Spleen (tissue), 11 donors: Measurements from ENCODE around the gene TFRC. TPM values are rescaled to one million over a fixed set of nuclear protein-coding genes. Genes with fewer than 3 reads are reported as not detected.

Experiments used
- DNase-seq: peaks from one replicate; pipeline ENCODE4 v3.0.0-alpha.2; 2020
- H3K27ac ChIP-seq, 8 donors: fragments of 200-600 bp; sonication (generic) in 7 of 8; 1 replicate in 4 of 8; 2 replicates in 4 of 8; pipeline versions ENCODE4 v1.5.0 to v1.8.0; 2016 to 2021; ENCODE audit warnings: inconsistent platforms in 4 of 8, mild to moderate bottlenecking in 4 of 8, moderate library complexity in 1 of 8
- H3K27me3 ChIP-seq, 7 donors: fragments of 200-600 bp; sonication (generic) in 6 of 7; replicated peaks in 1 of 7; 1 replicate in 4 of 7; 2 replicates in 3 of 7; pipeline versions ENCODE4 v1.5.0 to v1.8.0; 2016 to 2021; ENCODE audit warnings: inconsistent platforms in 3 of 7, mild to moderate bottlenecking in 1 of 7
- H3K36me3 ChIP-seq, 6 donors: fragments of 200-600 bp; sonication (generic) in 5 of 6; 1 replicate in 4 of 6; 2 replicates in 2 of 6; pipeline versions ENCODE4 v1.5.0 to v1.8.0; 2016 to 2021; ENCODE audit warnings: inconsistent platforms in 2 of 6
- H3K4me1 ChIP-seq, 6 donors: fragments of 200-600 bp; sonication (generic) in 5 of 6; 1 replicate in 3 of 6; 2 replicates in 3 of 6; pipeline versions ENCODE4 v1.5.0 to v1.8.0; 2016 to 2021; ENCODE audit warnings: inconsistent platforms in 3 of 6
- H3K4me3 ChIP-seq, 8 donors: fragments of 200-600 bp; sonication (generic) in 7 of 8; 1 replicate in 4 of 8; 2 replicates in 4 of 8; pipeline versions ENCODE4 v1.5.0 to v1.8.0; 2016 to 2021; ENCODE audit warnings: inconsistent platforms in 4 of 8, mild to moderate bottlenecking in 4 of 8, moderate library complexity in 2 of 8
- H3K9me3 ChIP-seq, 8 donors: fragments of 200-600 bp; sonication (generic) in 7 of 8; 1 replicate in 4 of 8; 2 replicates in 4 of 8; pipeline versions ENCODE4 v1.5.0 to v1.8.0; 2016 to 2021; ENCODE audit warnings: inconsistent platforms in 4 of 8
- CTCF ChIP-seq, 11 experiments: fragments of 200-600 bp in 7 of 11; fragments of 450-650 bp in 4 of 11; sonication (generic) in 4 of 11; IDR thresholded peaks in 8 of 11; conservative IDR thresholded peaks in 3 of 11; 1 replicate in 7 of 11; 2 replicates in 4 of 11; pipeline versions ENCODE4 v1.4.0 to v1.8.0; 2016 to 2021; ENCODE audit warnings: antibody characterized with exemption in 11 of 11, inconsistent platforms in 4 of 11, mild to moderate bottlenecking in 1 of 11
- POLR2A ChIP-seq, 3 donors: fragments of 450-650 bp; IDR thresholded peaks; one replicate each; pipeline ENCODE4 v1.5.1; 2017; ENCODE audit warnings: antibody characterized with exemption in 3 of 3, mild to moderate bottlenecking in 1 of 3
- POLR2AphosphoS5 ChIP-seq, 3 donors: sonication (generic); formaldehyde crosslinking; IDR thresholded peaks; one replicate each; pipeline ENCODE4 v1.5.1; 2017; ENCODE audit warnings: antibody characterized with exemption in 3 of 3
- WGBS, 5 donors: extraction: QIAGEN DNeasy Blood & Tissue Kit in 3 of 5; methylation state at CpG; one replicate each; pipeline versions ENCODE4 v1.1.5 to v1.1.7; 2013 to 2018; 5-methylcytosine and 5-hydroxymethylcytosine counted together
- intact Hi-C: fragments of 100-400 bp; cut with DNase I; formaldehyde crosslinking; loops from one replicate; pipeline ENCODE4 v1.15.0; 2023; ENCODE audit warnings: low total_unique reads
- polyA plus RNA-seq, 3 donors: library from polyadenylated mRNA; stranded (reverse); fragments of 200-250 nt; gene quantifications; one replicate each; pipeline ENCODE4 v1.2.1, GENCODE V29; 2013
- total RNA-seq, 7 donors: library from RNA; depleted of rRNA in 3 of 7; stranded (reverse); fragments of >200 nt in 3 of 7; fragmentation: NEBNext Ultra II Directional in 4 of 7; extraction: Animal tissue kit (Norgen Biotek cat#: 25700) in 4 of 7; gene quantifications; one replicate each; pipeline versions ENCODE4 v1.1.0 to v1.2.1, GENCODE V29; 2016 to 2021
- donor health status: healthy with polysubstance abuse.
- donor health status: DM: no; HTN: no; CAD: no; lungs with moderate emphysema.
- donor health status: DM: no; HTN: no; CAD: no.
- donor health status: Bipolar disorder and iron deficiency.
- donor health status: healthy.
- donor health status: DM: no; HTN: no; CAD: no.
- donor health status: DM: yes; HTN: yes; CAD: no.

Gene TFRC
- total and polyA plus RNA-seq, 10 donors, result 13.2 to 104 (median 58.6) TPM

DNA sequence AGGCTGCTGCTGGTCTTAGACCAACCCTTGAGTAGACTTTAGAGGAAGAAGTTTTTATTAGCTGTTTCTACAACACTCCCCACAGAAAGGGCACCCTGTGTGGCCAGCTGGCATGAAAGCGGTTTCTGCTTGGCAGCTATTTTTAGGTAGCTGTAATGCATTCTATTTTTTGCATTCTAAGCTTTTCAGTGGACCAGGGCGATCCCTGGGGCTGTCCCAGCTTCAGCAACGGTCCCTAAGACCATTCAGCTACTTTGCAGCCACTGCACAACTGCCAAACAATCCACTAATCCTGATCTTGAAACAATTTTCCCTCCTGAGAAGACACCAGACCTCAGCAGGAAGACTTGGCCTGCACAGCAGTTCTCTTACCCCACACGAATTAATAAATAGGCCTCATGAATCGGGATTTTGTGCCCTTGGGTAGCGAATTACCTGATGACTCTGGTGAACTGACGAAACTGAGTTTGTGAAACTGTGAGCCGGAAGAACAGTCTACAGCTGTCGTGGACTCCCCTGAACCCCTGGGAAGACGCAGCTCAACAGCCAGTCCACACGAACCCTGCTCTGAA lies 14.6 kb upstream of the TFRC start:
- Histone ChIP-seq H3K36me3 (no peaks in the 10 kb centered on the region), H3K9me3 (no peaks in the 10 kb centered on the region), H3K4me1 (peaks cover 5 to 40% (median 18%) of the 10 kb centered on the region in 6 donors), H3K27ac (peak overlapping the region; percentile 22 to 83 (median 70)), H3K4me3 (peak overlapping the region in 1 of 8 donors; percentile 29), H3K27me3 (no peaks in the 10 kb centered on the region)
- intact Hi-C loops, result no loop called here
- 26 to 48% (median 36%) methylated on average over 11 of the region's 11 CpGs for WGBS, 5 donors
- peak; percentile 78 for DNase-seq
- TF ChIP-seq POLR2AphosphoS5 (IDR thresholded peaks at IDR 0.05), result peak in 1 of 3 donors; percentile 18
- no peak for TF ChIP-seq POLR2A (IDR thresholded peaks at IDR 0.05)
- no peak for TF ChIP-seq CTCF (IDR thresholded peaks at IDR 0.05 in 8 of 11, conservative IDR thresholded peaks at IDR 0.05 in 3 of 11)

DNA sequence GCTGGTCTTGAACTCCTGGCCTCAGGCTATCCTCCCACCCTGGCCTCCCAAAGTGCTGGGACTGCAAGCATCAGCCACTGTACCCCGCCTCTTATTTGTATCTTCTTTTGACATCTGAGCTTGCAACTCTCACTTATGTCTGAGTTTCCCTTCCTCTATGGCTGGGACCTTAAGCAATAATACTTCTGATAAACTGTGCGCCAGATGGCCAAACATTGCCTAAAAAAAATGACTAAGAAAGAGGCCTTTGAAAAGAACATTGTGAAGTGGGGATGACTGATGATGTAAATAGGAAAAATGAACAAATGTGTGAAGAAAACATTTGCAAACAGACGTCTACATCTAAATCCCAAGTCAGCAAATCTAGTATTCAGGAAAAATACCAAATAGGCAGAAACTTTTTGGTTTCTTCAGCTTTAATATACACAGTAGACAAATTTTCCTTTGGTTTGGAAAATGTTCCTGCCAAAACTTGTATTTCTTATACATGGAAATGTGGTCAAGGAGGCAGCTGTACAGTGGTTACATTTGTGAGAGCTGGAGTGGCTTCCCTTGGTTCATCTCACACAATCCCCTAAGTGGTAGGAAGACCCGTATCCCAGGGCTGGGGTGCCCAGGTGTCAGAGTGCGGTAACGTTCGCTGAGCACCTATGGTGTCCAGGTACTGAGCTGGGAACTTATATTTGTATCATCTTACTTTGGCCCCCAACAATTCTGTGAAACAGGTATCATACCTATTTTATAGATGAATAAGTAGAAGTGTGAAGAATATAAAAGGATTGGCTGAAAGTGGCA lies 11.6 kb upstream of the TFRC start:
- Histone ChIP-seq H3K36me3 (no peaks in the 10 kb centered on the region), H3K27me3 (no peaks in the 10 kb centered on the region), H3K27ac (peak overlapping the region in 4 of 8 donors; percentile 27 to 74 (median 52)), H3K4me3 (no peak overlapping the region), H3K9me3 (no peaks in the 10 kb centered on the region), H3K4me1 (peaks cover 5 to 40% (median 18%) of the 10 kb centered on the region in 6 donors)
- peak; percentile 61 for DNase-seq
- whole genome bisulfite sequencing, 5 donors, result 52 to 62% (median 56%) methylated on average over 7 of the region's 7 CpGs
- TF ChIP-seq POLR2AphosphoS5 (IDR thresholded peaks at IDR 0.05) (peak in 1 of 3 donors; percentile 37), CTCF (IDR thresholded peaks at IDR 0.05 in 8 of 11, conservative IDR thresholded peaks at IDR 0.05 in 3 of 11) (no peak)
- intact Hi-C loops, result no loop called here

DNA sequence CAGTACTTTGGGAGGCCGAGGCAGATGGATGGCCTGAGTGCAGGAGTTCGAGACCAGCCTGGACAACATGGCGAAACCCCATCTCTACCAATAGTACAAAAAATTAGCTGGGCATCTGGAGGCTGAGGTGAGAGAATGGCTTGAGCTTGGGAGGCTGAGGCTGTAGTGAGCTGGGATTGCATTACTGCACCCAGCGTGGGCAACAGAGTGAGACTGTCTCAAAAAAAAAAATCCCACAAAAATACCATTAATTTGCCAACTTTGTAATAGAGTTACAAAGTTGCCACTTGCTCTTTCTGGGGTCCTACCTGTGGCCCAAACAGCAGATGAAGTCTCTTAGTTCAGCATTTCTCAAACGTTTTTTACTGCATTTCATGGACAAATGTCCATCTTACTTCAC lies 6.0 kb upstream of the TFRC start:
- no peaks in the 10 kb centered on the region for H3K9me3 ChIP-seq
- intact Hi-C loops, result no loop called here
- H3K4me1 ChIP-seq, result peaks cover 0 to 13% (median 1%) of the 10 kb centered on the region in 6 donors
- no peaks in the 10 kb centered on the region for H3K27me3 ChIP-seq
- DNase-seq, result peak; percentile 4
- no peak overlapping the region for H3K4me3 ChIP-seq
- no peak overlapping the region for H3K27ac ChIP-seq
- H3K36me3 ChIP-seq, result no peaks in the 10 kb centered on the region
- TF ChIP-seq CTCF (IDR thresholded peaks at IDR 0.05 in 8 of 11, conservative IDR thresholded peaks at IDR 0.05 in 3 of 11) (no peak), POLR2A (IDR thresholded peaks at IDR 0.05) (no peak), POLR2AphosphoS5 (IDR thresholded peaks at IDR 0.05) (no peak)
- WGBS, 5 donors, result 71 to 92% (median 74%) methylated on average over 5 of the region's 5 CpGs

DNA sequence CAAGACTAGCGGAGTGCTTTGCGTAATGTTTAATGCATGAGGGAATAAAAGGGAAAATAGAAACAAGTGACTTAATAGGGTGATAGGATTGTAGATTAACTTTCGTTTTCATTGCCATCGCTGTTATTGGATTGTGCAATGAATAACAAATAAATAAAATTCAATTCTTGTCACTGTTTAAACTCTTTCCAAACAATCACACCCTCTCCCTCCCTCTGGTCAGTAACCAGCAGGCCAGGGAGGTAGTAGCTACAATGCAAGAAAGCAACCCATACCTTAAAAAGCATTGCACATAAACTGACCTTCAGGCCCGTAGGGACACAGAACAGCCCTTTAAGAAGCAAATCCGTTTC lies 705 bp upstream of the TFRC start:
- 40 to 58% (median 43%) methylated on average over 6 of the region's 6 CpGs for WGBS, 5 donors
- TF ChIP-seq POLR2A (IDR thresholded peaks at IDR 0.05) (no peak), CTCF (IDR thresholded peaks at IDR 0.05 in 8 of 11, conservative IDR thresholded peaks at IDR 0.05 in 3 of 11) (no peak), POLR2AphosphoS5 (IDR thresholded peaks at IDR 0.05) (no peak)
- Histone ChIP-seq H3K9me3 (no peaks in the 10 kb centered on the region), H3K4me3 (peak overlapping the region; percentile 80 to 100 (median 94)), H3K36me3 (no peaks in the 10 kb centered on the region), H3K27ac (peak overlapping the region; percentile 91 to 99 (median 96)), H3K4me1 (peaks cover 10 to 56% (median 38%) of the 10 kb centered on the region in 6 donors), H3K27me3 (no peaks in the 10 kb centered on the region)
- no peak for DNase-seq
- intact Hi-C loops, result no loop called here
